Stimulated activated CD8-positive, alpha-beta memory T cell treated with anti-CD3 and anti-CD28 coated beads, Interleukin-12 subunit alpha, Interleukin-12 subunit beta, amount 100 ng/mL, for 1 hour (primary cell): ENCODE results near the gene DNAAF2.
"Not testable (repeated sequence)": the region's sequence is repeated elsewhere in the genome, so short reads cannot be mapped to it uniquely, and the experiment has no call there.

ENCODE experiments used
- DNase-seq: peaks from one replicate; pipeline ENCODE4 v3.0.0-alpha.2; 2020; ENCODE audit warnings: low read depth

The DNAAF2 gene

DNA sequence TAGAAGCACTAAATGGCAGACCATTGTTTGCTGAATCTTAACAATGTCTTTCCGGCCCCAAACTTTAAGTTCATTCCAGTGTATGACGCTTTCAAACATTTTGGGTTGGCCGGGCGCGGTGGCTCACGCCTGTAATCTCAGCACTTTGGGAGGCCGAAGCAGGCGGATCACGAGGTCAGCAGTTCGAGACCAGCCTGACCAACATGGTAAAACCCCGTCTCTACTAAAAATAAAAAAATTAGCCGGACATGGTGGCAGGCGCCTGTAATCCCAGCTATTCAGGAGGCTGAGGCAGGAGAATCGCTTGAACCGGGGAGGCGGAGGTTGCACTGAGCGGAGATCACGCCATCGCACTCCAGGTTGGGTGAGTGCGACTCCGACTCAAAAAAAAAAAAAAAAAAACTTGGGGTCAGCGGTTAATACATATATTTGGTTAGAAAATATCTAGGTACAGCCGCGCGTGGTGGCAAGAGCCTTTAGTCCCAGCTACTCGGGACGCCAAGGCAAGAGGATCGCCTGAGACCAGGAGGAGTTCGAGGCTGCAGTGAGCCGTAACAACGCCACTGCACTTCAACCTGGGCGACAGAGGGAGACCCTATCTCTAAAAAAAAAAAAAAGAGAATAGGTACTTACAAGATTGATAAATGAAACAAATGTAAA lies 49.9 kb downstream of the DNAAF2 start:
- not testable (repeated sequence) for DNase-seq

DNA sequence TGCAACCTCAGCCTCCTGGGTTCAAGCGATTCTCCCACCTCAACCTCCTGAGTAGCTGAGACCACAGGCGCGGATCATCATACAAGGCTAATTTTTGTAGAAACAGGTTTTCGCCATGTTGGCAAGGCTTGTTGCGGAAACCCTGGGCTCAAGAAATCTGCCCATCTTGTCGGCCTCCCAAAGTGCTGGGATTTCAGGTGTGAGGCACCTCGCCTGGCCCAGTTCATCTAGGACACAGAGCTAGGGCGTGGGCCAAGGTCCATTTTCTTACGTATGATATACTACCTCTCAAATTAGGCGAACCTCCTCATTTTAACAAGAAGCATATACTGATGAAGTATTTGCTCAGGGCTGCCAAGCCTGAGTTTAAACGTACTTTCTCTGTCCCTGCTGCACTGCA lies 51.0 kb downstream of the DNAAF2 start:
- no peak for DNase-seq

DNA sequence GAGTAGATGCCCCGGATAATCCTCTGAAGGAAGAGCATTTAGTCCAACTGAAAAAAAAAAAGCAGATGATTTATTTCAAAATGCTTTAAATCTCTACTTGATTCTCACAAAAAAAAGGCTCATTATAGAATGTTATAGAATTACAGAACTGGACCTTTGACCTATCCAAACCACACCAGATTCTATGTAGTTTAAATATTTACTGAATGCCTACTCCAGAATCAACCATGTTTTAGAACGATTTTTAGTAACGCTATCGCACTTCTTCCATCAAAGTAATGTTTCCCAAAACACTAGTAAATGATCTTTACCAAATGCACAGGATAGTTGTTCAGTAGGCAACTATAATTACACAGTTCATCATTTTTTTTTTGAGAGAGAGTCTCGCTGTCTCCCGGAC lies 51.4 kb downstream of the DNAAF2 start:
- DNase-seq = no peak

DNA sequence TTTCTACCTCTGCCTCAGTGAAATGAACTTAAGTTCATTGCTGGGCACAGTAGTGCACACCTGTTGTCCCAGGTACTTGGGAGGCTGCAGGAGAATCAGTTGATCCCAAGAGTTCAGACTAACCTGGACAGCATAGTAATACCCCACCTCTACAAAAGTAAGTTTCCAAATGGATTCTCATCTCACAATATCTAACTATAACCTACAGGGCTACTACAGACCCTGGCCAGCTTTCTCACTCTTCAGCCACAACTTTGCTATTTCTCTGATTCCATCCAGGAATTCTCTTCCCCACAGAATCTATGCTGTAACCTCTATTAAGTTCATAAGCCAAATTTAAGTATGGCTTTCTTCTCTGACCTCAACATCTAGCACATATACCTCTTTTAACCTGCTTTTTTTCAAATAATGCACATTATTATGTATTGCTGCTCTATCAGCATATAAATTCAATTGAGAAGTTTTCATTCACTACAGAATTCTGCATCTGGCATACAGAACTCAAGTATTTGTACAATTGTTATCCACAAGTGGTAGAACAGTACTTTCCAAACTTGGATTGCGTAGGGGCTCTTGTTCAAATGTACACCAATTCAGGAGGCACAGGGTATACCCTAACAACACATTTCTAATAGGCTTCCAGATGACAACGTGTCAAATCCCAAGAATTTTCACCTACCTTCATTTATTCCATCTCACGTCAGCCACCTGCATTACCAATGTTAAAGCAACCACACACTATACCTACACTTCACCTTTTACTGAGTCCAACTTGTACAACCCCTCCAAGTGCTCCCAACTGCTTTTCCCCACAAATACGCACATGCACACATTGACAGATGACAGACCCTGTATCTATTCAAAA lies 52.7 kb downstream of the DNAAF2 start:
- DNase-seq = no peak

DNA sequence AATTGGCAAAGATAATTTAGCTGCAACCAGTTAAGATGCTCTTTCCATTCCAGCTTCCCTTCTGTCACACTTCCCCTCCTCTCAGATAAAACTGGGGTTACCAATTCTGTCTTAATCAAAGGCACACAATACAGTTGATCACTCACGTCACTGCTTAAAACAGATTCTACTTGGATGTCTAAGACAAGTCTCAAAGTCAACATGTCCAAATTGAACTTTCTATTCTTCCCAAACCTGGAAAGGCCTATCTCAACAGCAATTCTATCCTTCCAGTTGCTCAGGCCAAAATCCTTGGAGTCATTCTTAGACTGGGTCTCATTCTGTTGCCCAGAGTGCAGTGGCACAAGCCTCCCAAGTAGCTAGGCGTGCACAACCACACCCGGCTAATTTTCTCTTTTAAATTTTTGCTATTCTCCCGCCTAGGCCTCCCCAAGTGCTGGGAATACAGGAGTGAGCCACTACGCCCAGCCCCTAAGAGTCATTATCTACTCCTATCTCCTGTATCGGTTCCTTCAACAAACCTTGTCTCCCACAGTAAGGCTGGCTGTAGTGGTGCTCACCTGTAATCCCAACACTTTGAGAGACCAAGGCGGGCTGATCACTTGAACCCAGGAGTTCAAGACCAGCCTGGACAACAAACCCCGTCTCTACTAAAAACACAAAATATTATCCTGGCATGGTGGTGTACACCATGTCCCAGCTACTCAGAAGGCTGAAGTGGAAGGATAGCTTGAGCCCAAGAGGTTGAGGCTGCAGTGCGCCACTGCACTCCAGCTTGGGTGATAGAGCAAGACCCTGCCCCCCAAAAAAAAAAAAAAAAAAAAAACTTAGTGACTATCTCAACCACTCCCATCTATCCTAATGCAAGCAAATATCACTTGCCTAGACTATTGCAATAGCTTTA lies 53.6 kb downstream of the DNAAF2 start:
- DNase-seq = no peak

DNA sequence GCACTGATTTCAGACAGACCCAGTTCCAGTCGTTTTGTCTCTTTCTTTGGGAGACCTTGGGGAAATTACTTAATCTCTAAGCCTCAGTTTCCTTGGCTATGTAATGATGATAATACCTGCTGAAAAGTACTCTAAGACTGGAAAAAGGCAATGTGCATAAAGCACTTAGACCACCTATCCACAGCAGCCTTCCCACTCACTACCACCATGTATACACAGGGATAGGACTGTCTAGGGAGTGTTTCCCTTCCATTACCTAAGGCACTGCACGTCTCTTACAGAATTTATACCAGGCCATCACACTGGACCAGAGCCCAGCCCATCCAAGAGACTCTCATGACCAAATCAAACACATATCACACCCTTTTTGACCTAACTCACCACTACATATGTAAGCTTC lies 55.2 kb downstream of the DNAAF2 start:
- DNase-seq = no peak

DNA sequence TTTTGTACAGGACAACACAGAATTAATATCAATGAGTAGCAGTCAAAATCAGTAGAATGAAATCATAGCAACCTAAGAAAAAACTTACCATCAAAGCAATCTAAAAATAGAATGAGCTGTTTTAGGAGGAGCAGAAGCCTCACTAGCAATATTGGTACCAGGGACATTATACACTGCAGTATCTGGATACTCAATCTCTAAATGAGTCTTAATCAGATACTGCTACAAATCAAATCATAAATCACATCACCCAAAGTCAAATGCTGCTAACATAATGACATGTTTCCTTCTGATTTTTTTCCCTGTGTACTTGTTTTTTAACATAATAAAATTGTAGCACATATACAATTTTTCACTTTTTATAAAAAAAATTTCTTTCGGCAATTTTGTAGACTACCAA lies 56.9 kb downstream of the DNAAF2 start:
- no peak for DNase-seq
